Right atrium auricular region (tissue), 2 donors: Measurements from ENCODE around the gene SULT1A1. TPM values are rescaled to one million over a fixed set of nuclear protein-coding genes. Genes with fewer than 3 reads are reported as not detected.

Experiments
- DNase-seq: peaks from one replicate; pipeline ENCODE4 v3.0.0-alpha.2; 2019; ENCODE audit warnings: low spot score
- H3K27ac ChIP-seq, 2 donors: fragments of 200-600 bp; sonication (generic); 1 replicate in 1 of 2; 2 replicates in 1 of 2; pipeline ENCODE4 v1.5.1; 2016 to 2019
- H3K27me3 ChIP-seq, 2 donors: fragments of 200-600 bp; sonication (generic); one replicate each; pipeline versions ENCODE4 v1.5.1 to v1.6.0; 2017 to 2019
- H3K36me3 ChIP-seq: fragments of 200-600 bp; sonication (generic); one replicate; pipeline ENCODE4 v1.5.1; 2016
- H3K4me1 ChIP-seq, 2 donors: fragments of 200-600 bp; sonication (generic); one replicate each; pipeline versions ENCODE4 v1.5.1 to v1.6.0; 2017 to 2019
- H3K4me3 ChIP-seq, 2 donors: fragments of 200-600 bp; sonication (generic); 1 replicate in 1 of 2; 2 replicates in 1 of 2; pipeline ENCODE4 v1.5.1; 2017 to 2019; ENCODE audit warnings: mild to moderate bottlenecking in 1 of 2, moderate library complexity in 1 of 2
- H3K9me3 ChIP-seq, 2 donors: fragments of 200-600 bp; sonication (generic); one replicate each; pipeline ENCODE4 v1.5.1; 2019
- CTCF ChIP-seq, 2 donors: fragments of 200-600 bp; sonication (generic); IDR thresholded peaks; one replicate each; pipeline ENCODE4 v1.5.1; 2019; ENCODE audit warnings: antibody characterized with exemption in 2 of 2
- total RNA-seq, 2 donors: library from RNA; depleted of rRNA; stranded (reverse); fragments of >200 nt; gene quantifications; one replicate each; pipeline ENCODE4 v1.1.0, GENCODE V29; 2016

The SULT1A1 gene
- total RNA-seq, 2 donors from 2014 or later: 37.9 to 38.1 TPM

- no peak for TF ChIP-seq CTCF (IDR thresholded peaks at IDR 0.05)
- DNase-seq: no peak
- peaks cover 5% of the 10 kb centered on the region for H3K36me3 ChIP-seq
These were observed 46.6 kb downstream of the SULT1A1 start for GRCh38 chr16:28563218-28563617.

GRCh38 chr16:28562199-28562598 is 47.6 kb downstream of the SULT1A1 start:
- DNase-seq: no peak
- Histone ChIP-seq H3K9me3 (peaks cover 0 to 1% of the 10 kb centered on the region in 2 donors), H3K4me1 (peaks cover 0 to 16% of the 10 kb centered on the region in 2 donors), H3K4me3 (no peak overlapping the region), H3K36me3 (peaks cover 10% of the 10 kb centered on the region), H3K27me3 (no peaks in the 10 kb centered on the region), H3K27ac (peak overlapping the region in 1 of 2 donors; percentile 11)
- TF ChIP-seq CTCF (IDR thresholded peaks at IDR 0.05): no peak

More at GRCh38 chr16:28563218-28563617, 46.6 kb downstream of the SULT1A1 start:
- Histone ChIP-seq H3K27me3 (no peaks in the 10 kb centered on the region), H3K4me1 (peaks cover 0 to 16% of the 10 kb centered on the region in 2 donors), H3K9me3 (peaks cover 0 to 6% of the 10 kb centered on the region in 2 donors), H3K4me3 (no peak overlapping the region), H3K27ac (no peak overlapping the region)

- Histone ChIP-seq H3K4me3 (no peak overlapping the region), H3K27ac (peak overlapping the region in 1 of 2 donors; percentile 11), H3K36me3 (peaks cover 10% of the 10 kb centered on the region), H3K4me1 (peaks cover 0 to 16% of the 10 kb centered on the region in 2 donors), H3K9me3 (no peaks in the 10 kb centered on the region), H3K27me3 (no peaks in the 10 kb centered on the region)
- DNase-seq: no peak
- no peak for TF ChIP-seq CTCF (IDR thresholded peaks at IDR 0.05)
These were observed 48.2 kb downstream of the SULT1A1 start for GRCh38 chr16:28561557-28562187.

- Histone ChIP-seq H3K9me3 (no peaks in the 10 kb centered on the region), H3K4me1 (peaks cover 0 to 24% of the 10 kb centered on the region in 2 donors), H3K27ac (no peak overlapping the region), H3K36me3 (peaks cover 10% of the 10 kb centered on the region), H3K4me3 (no peak overlapping the region), H3K27me3 (no peaks in the 10 kb centered on the region)
- DNase-seq: no peak
- TF ChIP-seq CTCF (IDR thresholded peaks at IDR 0.05): no peak
These were observed 51.4 kb downstream of the SULT1A1 start for GRCh38 chr16:28558456-28558855.

DNA sequence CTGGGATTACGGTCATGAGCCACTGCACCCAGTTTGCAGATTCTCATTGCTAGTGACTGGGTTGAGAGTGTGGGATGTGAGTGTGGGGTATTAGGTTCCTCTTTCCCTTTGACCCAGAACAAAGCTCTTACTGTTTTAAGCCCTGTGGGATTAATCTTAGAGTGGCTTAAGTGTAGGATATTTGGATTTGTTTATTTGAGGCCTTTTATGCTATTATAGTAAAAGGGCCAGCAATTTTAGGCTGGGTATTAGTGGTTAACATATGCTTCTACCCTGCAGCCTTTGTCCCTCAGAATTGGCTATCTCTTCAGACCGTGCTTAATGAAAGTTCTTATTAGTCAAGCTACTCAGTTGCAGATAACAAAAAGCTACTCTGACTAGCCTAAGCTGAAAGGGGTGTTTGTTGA is 52.9 kb downstream of the SULT1A1 start:
- Histone ChIP-seq H3K4me1 (peaks cover 0 to 17% of the 10 kb centered on the region in 2 donors), H3K9me3 (no peaks in the 10 kb centered on the region), H3K36me3 (peaks cover 10% of the 10 kb centered on the region), H3K27ac (no peak overlapping the region), H3K27me3 (no peaks in the 10 kb centered on the region), H3K4me3 (no peak overlapping the region)
- no peak for TF ChIP-seq CTCF (IDR thresholded peaks at IDR 0.05)
- DNase-seq: no peak

GRCh38 chr16:28555561-28555960 is 54.3 kb downstream of the SULT1A1 start:
- Histone ChIP-seq H3K9me3 (no peaks in the 10 kb centered on the region), H3K27ac (no peak overlapping the region), H3K36me3 (peaks cover 10% of the 10 kb centered on the region), H3K4me1 (peaks cover 0 to 8% of the 10 kb centered on the region in 2 donors), H3K4me3 (no peak overlapping the region), H3K27me3 (no peaks in the 10 kb centered on the region)
- DNase-seq: no peak
- TF ChIP-seq CTCF (IDR thresholded peaks at IDR 0.05): no peak
